Measurements from ENCODE around the gene TESK2.
"Not testable (repeated sequence)": the region's sequence is repeated elsewhere in the genome, so short reads cannot be mapped to it uniquely, and the experiment has no call there.

Gene TESK2

DNA sequence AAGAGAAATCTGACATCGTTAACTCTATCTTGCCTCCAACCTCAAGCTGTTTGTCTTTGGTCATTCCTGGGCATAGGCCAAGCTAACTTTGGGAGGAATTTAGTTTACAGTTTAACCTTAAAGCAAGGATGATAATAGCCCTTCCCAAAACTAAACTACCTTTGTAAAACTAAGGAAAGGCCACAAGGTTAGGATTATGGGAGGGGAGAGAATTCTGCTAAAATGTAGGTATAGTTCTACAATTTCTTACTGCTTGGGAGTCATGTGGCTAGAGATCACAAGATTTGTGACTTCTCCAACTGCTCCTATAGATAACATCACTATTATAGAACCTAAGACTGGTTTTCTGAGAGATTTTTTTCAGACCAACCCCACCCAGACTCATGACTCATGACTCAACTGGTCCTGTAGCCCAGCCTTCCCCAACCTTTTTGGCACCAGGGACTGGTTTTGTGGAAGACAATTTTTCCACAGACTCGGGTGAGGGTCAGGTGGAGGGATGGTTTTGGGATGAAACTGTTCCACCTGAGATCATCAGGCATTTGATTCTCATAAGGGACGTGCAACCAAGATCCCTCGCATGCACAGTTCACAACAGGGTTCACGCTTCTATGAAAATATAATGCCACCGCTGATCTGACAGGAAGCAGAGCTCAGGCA is 80.0 kb downstream of the TESK2 start:
- DNase-seq: no peak

DNA sequence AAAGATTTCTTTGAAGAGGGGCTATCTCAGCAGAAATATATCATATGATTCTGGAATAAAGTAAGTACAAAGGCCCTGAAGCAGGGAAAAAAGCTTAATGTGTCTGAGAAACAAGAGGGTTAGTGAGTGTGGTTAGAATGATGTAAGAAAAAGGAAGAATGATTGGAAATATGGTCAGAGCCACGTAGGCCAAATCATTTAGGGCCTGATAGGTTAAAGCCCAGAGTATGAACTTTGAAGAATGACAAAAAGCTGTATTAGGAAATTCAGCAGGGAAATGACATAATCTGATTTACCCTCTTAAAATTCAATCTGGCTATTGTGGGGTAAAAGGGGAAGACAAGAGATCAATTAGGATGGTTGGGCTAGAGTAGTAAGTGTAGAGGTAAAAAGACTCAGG is 81.7 kb downstream of the TESK2 start:
- no peak for DNase-seq

DNA sequence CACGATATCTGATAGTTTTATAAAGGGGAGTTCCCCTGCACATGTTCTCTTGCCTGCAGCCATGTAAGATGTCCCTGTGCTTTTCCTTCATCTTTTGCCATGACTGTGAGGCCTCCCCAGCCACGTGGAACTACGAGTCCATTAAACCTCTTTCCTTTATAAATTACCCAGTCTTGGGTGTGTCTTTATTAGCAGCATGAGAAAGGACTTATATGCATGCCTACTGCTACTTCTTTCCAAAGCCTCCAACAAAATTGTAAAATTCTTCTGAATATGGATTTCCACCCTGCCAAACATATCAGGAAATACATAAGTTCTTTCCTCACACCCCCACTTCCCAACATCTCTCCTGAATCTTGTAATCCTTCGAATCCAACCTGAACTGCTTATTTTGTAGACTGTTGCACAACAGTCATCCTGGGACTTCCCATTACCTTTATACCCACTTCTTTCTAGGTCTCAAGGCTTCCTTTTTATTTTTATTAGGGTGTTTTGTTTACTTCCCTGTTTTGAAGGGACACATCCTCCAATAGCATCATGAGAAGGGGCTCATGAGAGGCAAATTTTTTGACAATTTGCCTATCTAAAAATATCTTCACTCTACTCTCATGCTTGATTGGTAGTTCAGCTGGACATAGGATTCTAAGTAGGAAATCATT is 83.2 kb downstream of the TESK2 start:
- no peak for DNase-seq

DNA sequence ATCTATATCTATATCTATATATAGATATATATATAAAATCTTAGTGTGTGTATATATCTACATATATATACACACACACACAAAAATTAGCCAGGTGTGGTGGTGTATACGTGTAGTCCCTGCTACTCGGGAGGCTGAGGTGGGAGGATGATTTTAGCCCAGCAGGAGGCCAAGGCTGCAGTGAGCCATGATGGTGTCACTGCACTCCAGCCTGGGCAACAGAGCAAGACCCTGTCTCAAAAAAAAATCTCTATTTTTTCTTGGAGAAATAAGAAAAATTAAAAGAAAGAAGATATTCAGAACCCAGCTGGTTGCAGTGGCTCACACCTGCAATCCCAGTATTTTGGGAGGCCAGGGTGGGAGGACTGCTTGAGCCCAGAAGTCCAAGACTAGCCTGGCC is 85.3 kb downstream of the TESK2 start:
- no peak for DNase-seq

DNA sequence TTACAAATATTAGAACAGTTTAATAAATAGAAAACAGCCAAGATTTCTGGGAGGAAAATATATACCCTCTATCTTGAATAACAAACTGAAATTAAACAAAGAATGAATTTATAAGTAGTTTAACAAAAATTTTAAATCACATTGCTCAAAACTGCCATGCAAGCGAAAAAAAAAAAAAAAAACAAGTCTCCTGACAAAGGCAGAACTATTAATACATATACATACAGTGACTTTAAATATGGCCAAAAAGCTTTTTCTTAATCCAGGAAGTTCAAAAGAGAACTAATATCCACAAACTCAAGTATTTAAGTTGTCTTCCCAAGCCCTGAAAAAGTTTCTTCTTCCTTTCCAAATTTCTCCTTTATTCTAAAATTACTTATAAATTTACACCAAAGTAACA is 87.2 kb downstream of the TESK2 start:
- DNase-seq: no peak

DNA sequence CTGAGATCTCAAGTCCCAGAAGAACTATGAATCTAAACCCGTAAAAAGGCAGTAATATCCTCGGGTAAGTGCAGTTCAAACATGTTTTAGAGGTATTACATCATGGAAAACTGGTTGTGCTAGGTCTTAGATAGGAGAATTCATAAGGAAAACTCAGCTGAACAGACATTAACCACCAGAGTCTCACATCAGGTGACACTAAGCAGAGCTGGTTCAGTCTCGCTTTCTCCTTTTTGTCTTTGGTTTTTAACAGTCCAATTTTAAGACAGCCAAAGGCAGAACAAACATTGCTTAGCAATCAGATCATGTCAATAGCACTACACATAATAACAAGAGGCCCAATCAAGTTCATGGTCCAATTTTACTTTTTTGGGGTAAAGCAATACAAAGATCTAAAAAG is 87.7 kb downstream of the TESK2 start:
- DNase-seq: no peak

DNA sequence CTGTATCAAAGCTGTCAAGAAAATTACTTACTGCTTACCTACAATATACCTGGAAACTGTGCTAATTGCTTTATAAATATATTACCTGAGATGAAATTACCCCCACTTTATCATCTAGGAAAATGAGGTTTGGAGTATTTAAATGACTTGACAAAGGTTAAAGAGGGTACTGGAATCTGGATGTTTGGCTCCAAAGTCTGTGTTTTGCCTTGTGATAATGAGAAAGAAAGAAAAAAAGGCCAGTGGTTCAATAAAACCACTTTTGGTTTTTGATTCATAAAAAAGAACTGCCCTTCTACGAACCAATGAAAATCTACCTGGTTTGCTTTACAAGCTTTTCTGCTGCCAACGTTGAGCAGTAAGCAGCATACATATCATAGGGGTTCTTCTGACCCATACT is 89.4 kb downstream of the TESK2 start:
- DNase-seq: no peak

DNA sequence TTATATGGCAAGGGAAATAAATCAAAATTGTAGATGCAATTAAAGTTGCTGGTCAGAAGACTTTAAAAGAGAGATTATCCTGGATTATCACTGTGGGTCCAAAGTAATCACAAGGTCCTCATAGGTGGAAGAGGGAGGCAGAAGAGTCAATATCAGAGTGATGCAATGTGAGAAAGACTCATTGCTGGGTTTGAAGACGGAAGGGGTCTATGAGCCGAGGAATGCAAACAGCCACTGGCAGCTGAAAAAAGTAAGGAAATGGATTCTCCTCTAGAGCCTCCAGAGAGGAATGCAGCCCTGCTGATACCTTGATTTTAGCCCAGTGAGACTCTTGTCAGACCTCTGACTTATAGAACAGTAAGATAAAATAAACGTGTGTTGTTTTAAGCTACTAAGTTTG is 90.9 kb downstream of the TESK2 start:
- DNase-seq: no peak

DNA sequence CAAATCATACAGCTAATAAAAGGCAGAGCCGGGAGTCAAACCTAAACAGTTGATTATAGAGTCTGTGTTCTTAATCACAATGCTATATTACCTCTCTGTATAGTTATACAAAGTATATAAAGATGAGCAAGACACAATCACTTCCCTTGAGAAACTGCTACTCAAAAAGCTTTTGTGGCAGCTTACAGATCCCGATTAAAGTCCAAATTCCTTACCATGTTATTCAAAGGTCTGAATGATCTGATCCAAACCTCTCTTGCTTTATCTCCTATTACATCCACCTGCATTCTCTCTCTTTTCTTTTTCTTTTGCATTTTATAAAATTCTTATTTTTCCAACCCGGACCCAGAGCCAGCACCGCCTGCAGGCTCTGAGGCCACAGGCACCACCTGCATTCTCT is 93.7 kb downstream of the TESK2 start:
- no peak for DNase-seq

DNA sequence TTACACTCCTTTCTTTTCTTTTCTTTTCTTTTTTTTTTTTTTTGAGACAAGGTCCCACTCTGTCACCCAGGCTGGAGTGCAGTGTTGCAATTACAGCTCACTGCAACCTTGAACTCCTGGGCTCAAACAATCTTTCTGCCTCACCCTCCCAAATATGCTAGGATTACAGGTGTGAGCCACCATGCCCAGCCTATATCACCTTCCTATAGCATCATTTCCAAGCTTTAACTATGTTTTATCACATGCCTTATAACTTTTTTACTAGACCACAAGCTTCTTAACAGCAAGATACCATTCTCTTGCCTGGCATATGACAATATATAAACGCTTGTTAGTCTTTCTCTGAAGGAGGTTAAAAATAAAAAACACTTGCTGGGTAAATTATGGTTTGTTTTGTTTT is 95.4 kb downstream of the TESK2 start:
- DNase-seq: no peak

DNA sequence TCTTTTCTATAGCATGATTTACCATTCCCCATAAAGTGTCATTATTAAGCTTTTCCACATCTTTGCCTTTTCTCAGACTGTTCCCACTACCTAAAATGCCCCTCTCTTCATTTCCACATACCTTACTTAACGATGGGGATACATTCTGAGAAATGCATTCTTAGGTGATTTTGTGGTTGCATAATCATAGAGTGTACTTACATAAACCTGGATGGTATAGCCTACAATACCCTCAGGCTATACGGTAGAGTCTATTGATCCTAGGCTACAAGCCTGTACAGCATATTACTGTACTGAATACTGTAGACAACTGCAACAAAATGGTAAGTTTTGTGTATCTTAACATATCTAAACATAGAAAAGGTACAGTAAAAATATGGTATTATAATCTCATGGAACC is 95.9 kb downstream of the TESK2 start:
- DNase-seq: no peak

DNA sequence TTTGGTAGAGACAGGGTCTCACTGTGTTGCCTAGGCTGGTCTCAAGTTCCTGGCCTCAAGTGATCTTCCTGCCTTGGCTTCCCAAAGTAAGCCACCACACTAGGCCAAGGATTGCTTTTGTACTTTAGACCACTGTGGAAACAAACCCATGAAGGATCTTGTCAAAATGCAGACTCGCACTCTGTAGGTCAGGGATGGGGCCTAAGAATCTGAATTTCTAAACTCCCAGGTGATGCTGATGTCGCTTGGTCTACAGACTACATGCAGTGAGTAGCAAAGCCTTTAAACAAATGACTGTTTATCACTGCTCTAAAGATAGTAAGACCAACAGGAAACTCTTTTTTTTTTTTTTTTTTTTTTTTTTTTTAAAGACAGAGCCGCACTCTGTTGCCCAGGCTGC is 96.6 kb downstream of the TESK2 start:
- no peak for DNase-seq

DNA sequence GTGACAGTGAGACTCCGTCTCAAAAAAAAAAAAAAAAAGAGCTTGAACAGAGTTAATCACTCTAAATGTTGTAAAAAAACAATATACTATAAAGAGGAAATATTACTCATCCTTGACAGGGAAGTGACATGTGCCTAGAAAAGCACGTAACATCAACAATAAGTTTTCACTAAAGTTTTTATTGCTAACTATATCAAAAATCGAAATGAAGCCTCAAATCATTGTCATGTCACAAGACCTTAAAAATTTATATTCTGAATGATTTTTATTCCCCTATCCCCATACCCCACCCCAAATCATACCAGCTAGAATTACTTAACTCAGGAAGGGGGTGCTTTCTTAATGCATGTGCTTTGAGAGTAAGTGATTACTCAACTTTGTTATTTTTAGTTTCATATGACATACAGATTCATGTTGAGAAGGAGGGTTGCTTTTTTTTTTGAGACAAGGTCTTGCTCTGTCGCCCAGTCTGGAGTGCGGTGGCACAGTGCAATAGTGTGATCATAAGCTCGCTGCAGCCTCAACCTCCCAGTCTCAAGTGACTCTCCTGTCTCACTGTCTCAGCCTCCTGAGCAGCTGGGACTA is 97.2 kb downstream of the TESK2 start:
- DNase-seq: no peak

DNA sequence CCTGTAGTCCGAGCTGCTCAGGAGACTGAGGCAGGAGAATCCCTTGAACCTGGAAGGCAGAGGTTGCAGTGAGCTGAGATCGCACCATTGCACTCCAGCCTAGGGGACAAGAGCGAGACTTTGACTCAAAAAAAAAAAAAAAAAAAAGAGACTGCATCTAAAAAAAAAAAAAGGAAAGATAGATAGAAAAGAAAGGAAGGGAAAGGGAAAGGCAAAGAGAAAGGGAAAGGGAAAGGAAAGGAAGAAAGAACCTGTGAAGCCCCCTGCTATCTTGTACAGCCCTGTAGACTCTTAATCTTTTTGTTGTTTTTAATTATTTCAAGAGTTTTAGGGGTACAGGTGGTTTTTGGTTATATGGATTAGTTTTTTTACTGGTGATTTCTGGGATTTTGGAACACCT is 104.7 kb downstream of the TESK2 start:
- DNase-seq: no peak

DNA sequence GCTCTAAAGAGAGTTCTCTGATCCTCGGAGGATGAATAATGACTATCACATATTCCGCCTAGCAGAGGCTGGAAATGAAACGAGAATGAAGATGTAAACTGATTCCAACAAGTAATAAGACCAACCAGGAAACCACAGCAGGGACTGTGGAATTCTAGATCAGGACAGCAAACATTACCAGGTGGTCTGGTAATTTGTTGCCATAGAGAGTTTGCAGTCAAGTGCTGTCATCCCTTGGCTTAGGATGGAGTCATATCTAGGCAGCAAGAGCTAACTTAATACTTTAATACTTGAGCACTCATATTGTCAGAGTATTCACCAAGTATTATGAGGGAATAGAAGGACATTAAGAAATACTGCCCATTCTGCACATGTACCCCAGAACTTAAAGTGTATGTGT is 105.7 kb downstream of the TESK2 start:
- DNase-seq: no peak

DNA sequence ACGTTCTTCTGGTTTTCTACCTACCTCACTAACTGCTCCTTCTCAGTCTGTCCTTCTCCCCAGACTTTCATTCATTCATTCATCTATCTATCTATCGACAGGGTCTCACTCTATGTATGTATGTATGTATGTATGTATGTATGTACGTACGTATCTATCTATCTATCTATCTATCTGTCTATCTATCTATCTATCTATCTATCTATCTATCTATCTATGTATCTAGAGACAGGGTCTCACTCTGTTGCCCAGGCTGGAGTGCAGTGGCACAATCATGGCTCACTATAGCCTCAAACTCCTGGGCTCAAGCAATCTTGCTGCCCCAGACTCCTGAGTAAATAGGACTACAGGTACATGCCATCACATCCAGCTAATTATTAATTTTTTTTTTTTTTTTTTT is 106.8 kb downstream of the TESK2 start:
- not testable (repeated sequence) for DNase-seq

DNA sequence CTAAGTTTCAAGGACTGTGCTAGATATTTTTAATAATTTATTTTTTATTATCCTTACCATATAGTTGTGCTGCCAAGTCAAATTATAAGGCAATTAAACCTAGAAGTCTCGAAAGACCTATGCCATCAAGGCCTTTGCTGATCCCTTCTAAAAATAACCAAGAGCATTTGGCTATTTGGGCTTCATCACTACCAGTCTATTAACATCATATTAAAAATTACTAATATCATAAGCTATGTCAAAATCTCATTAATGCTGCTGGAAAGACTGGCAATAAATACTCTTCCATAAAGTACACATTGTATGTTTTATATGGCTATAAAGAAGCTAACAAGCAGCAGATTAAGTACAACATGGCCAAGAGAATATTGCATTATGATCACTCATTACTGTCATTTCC is 107.8 kb downstream of the TESK2 start:
- DNase-seq: no peak

DNA sequence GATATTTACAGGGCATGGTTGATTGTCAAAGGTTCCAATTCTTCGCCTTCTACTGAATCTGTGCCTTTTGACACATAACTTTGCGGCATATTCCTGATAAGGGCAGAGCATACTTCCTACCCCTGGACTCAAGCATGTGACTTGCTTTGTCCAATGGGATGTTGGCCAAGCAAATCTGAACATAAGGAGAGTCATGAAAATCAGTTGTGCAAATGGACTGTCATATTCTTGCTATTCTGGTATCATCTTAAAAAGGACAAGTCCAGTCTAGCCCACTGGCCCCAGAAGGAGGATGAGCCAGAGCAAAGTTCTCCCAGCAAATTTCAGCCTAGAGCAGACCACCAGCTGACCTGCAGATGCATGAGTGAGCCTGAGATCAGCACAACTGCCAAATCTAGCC is 109.7 kb downstream of the TESK2 start:
- DNase-seq: no peak

DNA sequence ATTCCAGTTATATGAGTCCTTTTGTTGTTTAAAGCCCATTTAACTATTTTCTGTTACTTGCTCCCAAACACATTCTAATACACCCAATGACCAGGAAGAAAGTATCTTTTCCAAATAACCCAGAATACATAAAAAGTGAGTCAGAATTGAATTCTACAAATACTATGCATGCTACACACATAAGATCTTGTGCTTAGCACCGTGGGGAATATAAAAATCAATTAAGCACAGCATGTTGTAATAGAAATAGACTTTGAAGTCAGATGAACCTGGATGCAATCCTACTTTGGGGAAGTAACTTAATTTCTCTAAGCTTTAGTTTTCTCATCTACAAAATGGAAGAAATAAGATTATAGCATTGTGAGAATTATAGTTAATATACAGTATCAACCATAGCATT is 110.2 kb downstream of the TESK2 start:
- no peak for DNase-seq

DNA sequence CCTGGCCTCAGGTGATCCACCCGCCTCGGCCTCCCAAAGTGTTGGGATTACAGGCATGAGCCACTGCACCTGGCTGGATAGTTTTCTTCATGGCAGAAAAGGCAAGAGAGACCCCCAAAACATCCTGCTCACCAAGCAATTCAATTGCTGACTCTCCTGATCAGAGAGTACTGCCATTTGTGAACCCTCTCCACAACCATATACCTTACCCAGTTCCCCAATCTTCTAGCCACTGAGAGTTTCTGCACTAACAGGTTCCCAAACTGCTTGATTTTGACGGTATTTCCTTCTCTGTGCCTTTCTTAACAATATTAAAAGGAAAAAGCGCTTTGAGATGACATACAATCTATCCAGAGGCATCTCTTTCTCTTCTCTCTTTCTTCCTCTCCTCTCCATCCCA is 110.8 kb downstream of the TESK2 start:
- no peak for DNase-seq

DNA sequence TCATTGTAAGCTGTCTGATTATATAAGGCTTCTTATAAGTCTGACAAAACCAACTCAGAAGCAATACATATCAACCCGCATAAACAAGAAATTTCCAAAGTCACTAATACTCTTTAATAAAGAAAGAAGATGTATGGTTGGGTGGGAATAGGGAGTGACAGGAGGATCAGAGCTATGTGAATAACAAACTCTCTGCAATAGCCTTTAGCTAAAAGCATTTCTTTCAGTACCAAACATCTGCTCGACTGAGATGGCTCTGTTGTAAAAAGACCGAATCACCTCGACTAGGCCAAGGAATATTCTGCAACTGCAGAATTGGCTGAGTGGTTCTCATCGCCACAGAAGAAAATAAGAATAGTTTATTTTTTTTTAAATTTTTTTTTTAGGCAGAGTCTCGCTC is 111.4 kb downstream of the TESK2 start:
- DNase-seq: no peak

DNA sequence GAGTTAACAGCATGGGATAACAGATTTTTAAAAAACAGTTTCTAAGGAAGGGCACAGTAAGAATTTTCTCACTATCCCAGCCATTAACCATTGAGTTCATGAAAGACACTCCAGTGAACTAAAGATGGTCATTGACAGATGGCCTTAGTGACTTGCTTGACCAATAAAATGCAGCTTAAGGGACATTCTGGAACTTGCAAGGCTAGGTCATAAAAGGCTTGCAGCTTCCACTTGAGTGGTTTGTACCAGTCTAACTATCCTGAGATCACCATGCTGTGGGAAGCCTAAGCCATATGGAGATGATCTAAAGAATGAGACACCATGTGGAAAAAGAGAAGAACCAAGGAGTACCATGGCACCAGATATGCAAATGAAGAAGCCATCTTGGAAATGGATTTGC is 112.8 kb downstream of the TESK2 start:
- no peak for DNase-seq

DNA sequence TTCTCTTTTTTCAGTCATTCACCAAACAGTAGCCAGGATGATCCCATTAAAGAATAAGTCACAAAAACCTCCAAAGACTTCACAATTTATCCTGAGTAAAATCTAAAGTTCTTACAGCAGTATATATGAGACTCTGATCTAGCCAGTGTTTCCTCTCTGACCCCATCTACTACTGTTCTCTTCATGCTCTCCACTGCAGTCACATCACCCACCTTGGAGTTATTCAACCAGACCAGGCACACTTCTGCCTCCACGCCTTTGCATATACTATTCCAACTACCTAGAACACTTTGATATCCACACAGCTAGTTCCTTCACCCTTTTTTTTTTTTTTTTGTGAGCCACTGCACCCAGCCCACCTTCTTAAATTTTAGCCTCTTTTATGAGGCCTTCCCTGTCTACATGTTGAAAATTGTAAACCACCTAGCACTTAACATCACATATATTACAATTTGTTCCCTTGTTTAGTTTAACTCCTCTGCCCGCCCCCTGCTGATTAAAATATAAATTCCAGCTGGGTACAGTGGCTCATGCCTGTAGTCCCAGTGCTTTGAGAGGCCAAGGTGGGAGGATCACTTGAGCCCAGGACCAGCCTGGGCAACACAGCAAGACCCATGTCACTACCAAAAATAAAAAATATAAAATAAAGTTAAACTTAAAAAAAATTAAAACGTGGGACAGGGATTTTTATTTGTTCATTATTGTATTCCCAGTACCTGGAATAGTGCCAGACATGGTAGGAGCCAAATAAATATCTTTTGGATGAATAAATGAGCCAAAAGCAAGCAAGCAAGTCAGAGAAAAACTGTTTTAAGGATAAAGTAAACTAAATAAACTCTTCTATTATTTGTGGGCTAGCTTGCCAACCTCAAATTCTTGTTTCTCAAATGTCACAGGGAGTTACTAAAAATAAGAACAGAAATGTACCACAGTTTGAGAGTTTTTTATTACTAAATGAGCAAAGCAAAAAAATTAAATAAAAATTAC is 115.6 kb downstream of the TESK2 start:
- no peak for DNase-seq

DNA sequence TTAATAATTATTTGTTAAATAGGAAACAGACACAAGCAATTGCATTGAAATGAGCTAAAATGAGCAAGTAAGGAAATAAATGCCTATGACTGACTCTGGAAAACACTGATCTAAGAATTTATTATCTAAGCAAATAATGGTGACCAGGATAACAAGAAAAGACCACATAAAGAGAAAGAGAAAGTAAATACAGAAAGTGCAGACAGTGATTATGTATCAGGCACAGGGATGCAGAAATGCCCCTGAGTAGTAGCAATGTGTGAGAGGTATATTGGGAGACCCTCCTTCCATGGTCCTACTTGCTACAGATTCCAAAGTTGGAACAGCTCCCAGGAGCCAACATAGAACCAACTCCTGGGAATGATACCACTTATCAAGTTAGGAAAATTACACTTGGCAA is 117.4 kb downstream of the TESK2 start:
- no peak for DNase-seq

All from activated T-cell treated with anti-CD3 and anti-CD28 coated beads, Interleukin-2, amount 50 U/mL, for 1 hour (primary cell).